Lower lobe of right lung (tissue), 2 donors: ENCODE measurements around the gene TCAP. TPM values are rescaled to one million over a fixed set of nuclear protein-coding genes. Genes with fewer than 3 reads are reported as not detected.

Source experiments
- ATAC-seq, 2 donors: fragments of 200-7000 bp; cut with Tn5 transposase; one replicate each; pipeline ENCODE4 v1.9.1; 2020 to 2022; ENCODE audit warnings: mild to moderate bottlenecking in 2 of 2, moderate library complexity in 2 of 2
- DNase-seq: peaks from one replicate; pipeline ENCODE4 v3.0.0-alpha.2; 2020
- H3K27ac ChIP-seq: fragments of 200-600 bp; one replicate; pipeline ENCODE4 v1.8.0; 2022
- H3K27me3 ChIP-seq: fragments of 200-600 bp; one replicate; pipeline ENCODE4 v1.8.0; 2022; ENCODE audit warnings: low read depth
- H3K36me3 ChIP-seq: fragments of 200-600 bp; one replicate; pipeline ENCODE4 v1.8.0; 2022; ENCODE audit warnings: mild to moderate bottlenecking
- H3K4me1 ChIP-seq: fragments of 200-600 bp; one replicate; pipeline ENCODE4 v1.8.0; 2022
- H3K4me3 ChIP-seq: fragments of 200-600 bp; one replicate; pipeline ENCODE4 v1.8.0; 2022; ENCODE audit warnings: mild to moderate bottlenecking
- H3K9me3 ChIP-seq: fragments of 200-600 bp; one replicate; pipeline ENCODE4 v1.8.0; 2022
- CTCF ChIP-seq: fragments of 200-600 bp; IDR thresholded peaks from one replicate; pipeline ENCODE4 v1.8.0; 2022; ENCODE audit warnings: antibody characterized with exemption, mild to moderate bottlenecking
- intact Hi-C: fragments of 100-400 bp; cut with DNase I; formaldehyde crosslinking; loops from one replicate; pipeline ENCODE4 v1.11.0; 2022
- total RNA-seq: library from RNA; stranded (reverse); fragmentation: NEBNext Ultra II Directional; extraction: Animal tissue kit (Norgen Biotek cat#: 25700); gene quantifications from one replicate; pipeline ENCODE4 v1.2.1, GENCODE V29; 2021
- donor health status: DM: no; HTN: yes; CAD: no; lungs with severe emphysema.

The TCAP gene
- total RNA-seq, 1 donor from 2014 or later: 3.7 TPM

- intact Hi-C loops: no loop called here
- DNase-seq: no peak
These were observed 7.6 kb downstream of the TCAP start for GRCh38 chr17:39672522-39673334.

GRCh38 chr17:39673335-39674081 is 8.4 kb downstream of the TCAP start:
- no peak overlapping the region for H3K27ac ChIP-seq
- ATAC-seq: no peak
- H3K4me1 ChIP-seq: peaks cover 36% of the 10 kb centered on the region

More at GRCh38 chr17:39672522-39673334, 7.6 kb downstream of the TCAP start:
- H3K9me3 ChIP-seq: no peaks in the 10 kb centered on the region
- H3K4me1 ChIP-seq: peaks cover 38% of the 10 kb centered on the region
- no peak overlapping the region for H3K27ac ChIP-seq
- H3K36me3 ChIP-seq: no peaks in the 10 kb centered on the region
- no peak for ATAC-seq
- peaks cover 25% of the 10 kb centered on the region for H3K27me3 ChIP-seq
- TF ChIP-seq CTCF: no peak
- no peak overlapping the region for H3K4me3 ChIP-seq

DNA sequence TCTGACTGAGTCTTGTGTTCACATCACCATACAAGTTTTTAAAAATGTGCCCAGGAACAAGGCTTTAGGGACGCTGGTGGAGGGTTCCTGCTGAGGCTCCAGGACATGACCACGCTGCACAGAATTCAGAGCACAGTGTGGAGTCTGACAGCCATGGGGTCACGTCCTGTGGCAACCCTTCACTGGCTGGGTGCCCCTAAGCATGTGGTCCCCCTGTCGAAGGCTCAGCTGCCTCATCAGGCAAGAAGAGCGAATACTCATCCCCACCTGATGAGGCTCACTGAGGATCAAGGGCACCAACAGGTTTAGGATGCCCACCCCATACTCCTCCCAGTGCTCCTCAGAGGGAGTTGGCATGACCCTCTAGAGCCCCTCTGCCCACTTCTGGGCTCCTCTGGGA is 9.0 kb downstream of the TCAP start:
- Histone ChIP-seq H3K4me3 (no peak overlapping the region), H3K36me3 (no peaks in the 10 kb centered on the region), H3K27me3 (peaks cover 13% of the 10 kb centered on the region), H3K9me3 (no peaks in the 10 kb centered on the region), H3K27ac (peak overlapping the region; percentile 60), H3K4me1 (peaks cover 33% of the 10 kb centered on the region)
- DNase-seq (no peak), ATAC-seq (no peak)
- TF ChIP-seq CTCF: no peak
- intact Hi-C loops: no loop called here

More at GRCh38 chr17:39673335-39674081, 8.4 kb downstream of the TCAP start:
- TF ChIP-seq CTCF: no peak
- Histone ChIP-seq H3K4me3 (no peak overlapping the region), H3K27me3 (peaks cover 19% of the 10 kb centered on the region), H3K36me3 (no peaks in the 10 kb centered on the region), H3K9me3 (no peaks in the 10 kb centered on the region)
- DNase-seq: no peak
- intact Hi-C loops: no loop called here

DNA sequence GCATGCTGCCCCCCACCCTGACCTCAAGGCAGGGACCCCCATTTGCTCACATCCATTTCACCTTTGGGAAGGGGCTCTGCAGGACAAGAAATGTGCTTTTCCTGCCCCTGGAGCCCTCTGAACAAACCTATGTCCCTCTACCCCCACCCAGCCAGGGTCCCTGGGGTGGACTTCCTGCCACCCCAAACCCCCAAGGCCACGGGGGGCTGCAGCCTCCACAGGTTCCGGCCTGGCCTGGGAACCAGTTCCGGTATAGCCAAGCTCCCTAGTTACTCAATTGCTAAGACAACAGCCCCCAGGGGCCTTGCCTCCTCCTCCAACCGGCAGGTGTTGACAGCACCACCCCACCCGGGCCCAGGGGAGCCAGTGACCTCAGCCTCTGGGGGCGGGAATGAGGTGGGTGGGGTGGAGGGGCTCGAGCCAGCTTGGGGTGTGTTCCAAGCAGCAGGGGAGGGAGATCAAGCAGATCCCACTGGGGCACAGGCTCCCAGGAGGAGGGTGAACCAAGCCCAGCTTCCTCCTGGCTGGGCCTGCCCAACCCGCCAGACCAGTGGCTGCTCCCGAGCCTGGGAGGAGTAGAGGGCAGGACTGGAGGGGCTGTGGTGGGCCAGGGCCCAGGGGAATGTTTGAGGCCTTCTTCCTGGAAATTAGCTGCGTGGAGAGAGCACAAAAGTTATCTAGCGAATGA is 9.7 kb downstream of the TCAP start:
- Histone ChIP-seq H3K27ac (peak overlapping the region; percentile 60), H3K4me3 (no peak overlapping the region), H3K36me3 (peaks cover 3% of the 10 kb centered on the region), H3K9me3 (no peaks in the 10 kb centered on the region), H3K4me1 (peaks cover 39% of the 10 kb centered on the region), H3K27me3 (peaks cover 8% of the 10 kb centered on the region)
- ATAC-seq (peak; percentile 32 to 44), DNase-seq (no peak)
- TF ChIP-seq CTCF: no peak
- intact Hi-C loops: no loop called here

GRCh38 chr17:39675390-39676082 is 10.4 kb downstream of the TCAP start:
- intact Hi-C loops: no loop called here
- DNase-seq: no peak
- Histone ChIP-seq H3K27me3 (peaks cover under 1% of the 10 kb centered on the region), H3K27ac (peak overlapping the region; percentile 60), H3K4me1 (peaks cover 46% of the 10 kb centered on the region), H3K9me3 (no peaks in the 10 kb centered on the region), H3K4me3 (no peak overlapping the region), H3K36me3 (peaks cover 3% of the 10 kb centered on the region)
- no peak for TF ChIP-seq CTCF
- ATAC-seq: no peak
